Neuronal stem cell (in vitro differentiated cells): ENCODE results near the gene CASP8. TPM values are rescaled to one million over a fixed set of nuclear protein-coding genes. Genes with fewer than 3 reads are reported as not detected.

Source experiments
- DNase-seq: peaks from one replicate; pipeline ENCODE4 v3.0.0-alpha.2; 2013; ENCODE audit warnings: low spot score
- H2AFZ ChIP-seq: one replicate; pipeline ENCODE4 v1.6.1; 2013; ENCODE audit warnings: mild to moderate bottlenecking, low read length, inconsistent platforms
- H2AK5ac ChIP-seq: 2 replicates; pipeline ENCODE4 v1.6.1; 2013; ENCODE audit warnings: low read depth, mild to moderate bottlenecking, inconsistent platforms, low read length, moderate library complexity, mixed read lengths
- H2BK120ac ChIP-seq: 2 replicates; pipeline ENCODE4 v1.6.1; 2013; ENCODE audit warnings: low read depth, mild to moderate bottlenecking, inconsistent platforms, low read length, moderate library complexity, mixed read lengths
- H2BK12ac ChIP-seq: one replicate; pipeline ENCODE4 v1.6.1; 2013; ENCODE audit warnings: low read length, inconsistent platforms
- H2BK15ac ChIP-seq: 2 replicates; pipeline ENCODE4 v1.6.1; 2013; ENCODE audit warnings: mild to moderate bottlenecking, low read length, inconsistent platforms, mixed read lengths
- H2BK5ac ChIP-seq: one replicate; pipeline ENCODE4 v1.6.1; 2013; ENCODE audit warnings: inconsistent platforms, mild to moderate bottlenecking, low read length, moderate library complexity
- H3K14ac ChIP-seq: one replicate; pipeline ENCODE4 v1.6.1; 2013; ENCODE audit warnings: low read length, inconsistent platforms
- H3K18ac ChIP-seq: 2 replicates; pipeline ENCODE4 v1.6.1; 2013; ENCODE audit warnings: low read length, inconsistent platforms
- H3K23ac ChIP-seq: 2 replicates; pipeline ENCODE4 v1.6.1; 2013; ENCODE audit warnings: low read depth, mild to moderate bottlenecking, mixed read lengths, low read length, inconsistent platforms; ENCODE audit not compliant: poor library complexity
- H3K27ac ChIP-seq: replicated peaks from 3 replicates; pipeline ENCODE4 v1.5.1; 2013; ENCODE audit warnings: low read length, inconsistent platforms
- H3K27me3 ChIP-seq, 3 experiments: 2 replicates each; pipeline ENCODE4 v1.6.1; 2013; ENCODE audit warnings: low read length in 3 of 3, mild to moderate bottlenecking in 2 of 3, inconsistent platforms in 1 of 3, low read depth in 1 of 3, mixed read lengths in 1 of 3, moderate library complexity in 1 of 3; ENCODE audit not compliant: control insufficient read depth in 3 of 3, insufficient read depth in 3 of 3
- H3K36me3 ChIP-seq, 2 donors: replicated peaks in 1 of 2; 2 replicates each; pipeline ENCODE4 v1.6.1; 2013; ENCODE audit warnings: low read length in 2 of 2; ENCODE audit not compliant: control insufficient read depth in 2 of 2, insufficient read depth in 2 of 2
- H3K4ac ChIP-seq: 2 replicates; pipeline ENCODE4 v1.6.1; 2013; ENCODE audit warnings: inconsistent platforms, mild to moderate bottlenecking, low read length, moderate library complexity
- H3K4me1 ChIP-seq, 2 donors: 1 replicate in 1 of 2; 2 replicates in 1 of 2; pipeline ENCODE4 v1.6.1; 2013; ENCODE audit warnings: low read length in 2 of 2, low read depth in 1 of 2; ENCODE audit not compliant: control insufficient read depth in 2 of 2, insufficient read depth in 1 of 2
- H3K4me2 ChIP-seq: one replicate; pipeline ENCODE4 v1.6.1; 2013; ENCODE audit warnings: mild to moderate bottlenecking, low read length, inconsistent platforms; ENCODE audit not compliant: insufficient read depth, poor library complexity, severe bottlenecking
- H3K4me3 ChIP-seq, 2 donors: 2 replicates each; pipeline ENCODE4 v1.5.1; 2013; ENCODE audit warnings: low read length in 2 of 2, mild to moderate bottlenecking in 2 of 2, inconsistent platforms in 1 of 2, moderate library complexity in 1 of 2
- H3K79me1 ChIP-seq: one replicate; pipeline ENCODE4 v1.6.1; 2013; ENCODE audit warnings: low read depth, mild to moderate bottlenecking, inconsistent platforms, low read length, moderate library complexity
- H3K9ac ChIP-seq: one replicate; pipeline ENCODE4 v1.6.1; 2013; ENCODE audit warnings: mild to moderate bottlenecking, low read depth, low read length, inconsistent platforms; ENCODE audit not compliant: poor library complexity
- H3K9me3 ChIP-seq, 2 donors: replicated peaks in 1 of 2; 2 replicates each; pipeline versions ENCODE3 to v1.6.1; 2013; ENCODE audit warnings: low read length in 2 of 2, mild to moderate bottlenecking in 2 of 2, inconsistent platforms in 1 of 2, low read depth in 1 of 2, mixed read lengths in 1 of 2, moderate library complexity in 1 of 2; ENCODE audit not compliant: control insufficient read depth in 2 of 2, insufficient read depth in 1 of 2
- H4K8ac ChIP-seq: one replicate; pipeline ENCODE4 v1.6.1; 2013; ENCODE audit warnings: low read depth, mild to moderate bottlenecking, inconsistent platforms, low read length, moderate library complexity
- H4K91ac ChIP-seq: one replicate; pipeline ENCODE4 v1.6.1; 2013; ENCODE audit warnings: low read length, low read depth, mild to moderate bottlenecking, inconsistent platforms; ENCODE audit not compliant: poor library complexity
- WGBS, 2 donors: extraction: QIAGEN DNeasy Blood & Tissue Kit; methylation state at CpG; one replicate each; pipeline ENCODE4 v1.1.7; 2013; ENCODE audit warnings: missing lambda C conversion rate in 2 of 2, mixed read lengths in 1 of 2; ENCODE audit not compliant: insufficient read length in 2 of 2, insufficient replicate concordance in 1 of 2; ENCODE audit errors: extremely low coverage in 2 of 2; 5-methylcytosine and 5-hydroxymethylcytosine counted together
- small RNA-seq: library from polyadenylated mRNA; stranded (forward); fragments of <200 nt; extraction: miRNeasy Mini kit (QIAGEN cat#:217004); gene quantifications from one replicate; pipeline ENCODE3, GENCODE V24; 2013; ENCODE audit not compliant: insufficient read depth

Gene CASP8

GRCh38 chr2:201329409-201329808 lies 69.1 kb downstream of the CASP8 start:
- Histone ChIP-seq H3K79me1 (no peaks in the 10 kb centered on the region), H4K91ac (no peak overlapping the region), H3K4ac (no peak overlapping the region), H3K14ac (no peak overlapping the region), H3K27ac (no peak overlapping the region), H2AFZ (no peak overlapping the region), H3K23ac (no peak overlapping the region), H2BK15ac (no peak overlapping the region), H3K18ac (no peak overlapping the region), H3K4me1 (no peaks in the 10 kb centered on the region), H2AK5ac (no peak overlapping the region), H3K9me3 (no peaks in the 10 kb centered on the region), H3K4me3 (no peak overlapping the region), H4K8ac (no peak overlapping the region), H2BK120ac (no peak overlapping the region), H3K36me3 (no peaks in the 10 kb centered on the region), H2BK5ac (no peak overlapping the region), H3K4me2 (no peak overlapping the region), H2BK12ac (no peak overlapping the region), H3K9ac (no peak overlapping the region), H3K27me3 (no peaks in the 10 kb centered on the region)
- no CpG with 5 or more reads among the region's 1 CpG for WGBS, 2 donors
- DNase-seq = no peak

Small RNA genes within 50 kb of the gene (small RNA-seq; reads per million reads assigned to genes)
- gene MTND4LP13 = not detected
